ENCODE measurements around the gene ME2.

Gene ME2

GRCh38 chr18:50861617-50862016 lies 17.3 kb upstream of the ME2 start:
- no peak overlapping the region for H3K4me3 ChIP-seq (ENCODE audit: low read depth, low read length)
- TF ChIP-seq, protein P1, sequence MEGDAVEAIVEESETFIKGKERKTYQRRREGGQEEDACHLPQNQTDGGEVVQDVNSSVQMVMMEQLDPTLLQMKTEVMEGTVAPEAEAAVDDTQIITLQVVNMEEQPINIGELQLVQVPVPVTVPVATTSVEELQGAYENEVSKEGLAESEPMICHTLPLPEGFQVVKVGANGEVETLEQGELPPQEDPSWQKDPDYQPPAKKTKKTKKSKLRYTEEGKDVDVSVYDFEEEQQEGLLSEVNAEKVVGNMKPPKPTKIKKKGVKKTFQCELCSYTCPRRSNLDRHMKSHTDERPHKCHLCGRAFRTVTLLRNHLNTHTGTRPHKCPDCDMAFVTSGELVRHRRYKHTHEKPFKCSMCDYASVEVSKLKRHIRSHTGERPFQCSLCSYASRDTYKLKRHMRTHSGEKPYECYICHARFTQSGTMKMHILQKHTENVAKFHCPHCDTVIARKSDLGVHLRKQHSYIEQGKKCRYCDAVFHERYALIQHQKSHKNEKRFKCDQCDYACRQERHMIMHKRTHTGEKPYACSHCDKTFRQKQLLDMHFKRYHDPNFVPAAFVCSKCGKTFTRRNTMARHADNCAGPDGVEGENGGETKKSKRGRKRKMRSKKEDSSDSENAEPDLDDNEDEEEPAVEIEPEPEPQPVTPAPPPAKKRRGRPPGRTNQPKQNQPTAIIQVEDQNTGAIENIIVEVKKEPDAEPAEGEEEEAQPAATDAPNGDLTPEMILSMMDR (IDR thresholded peaks at IDR 0.05; ENCODE audit: low read depth, low read length), result no peak

- TF ChIP-seq, protein P1 (IDR thresholded peaks at IDR 0.05; ENCODE audit: low read depth, low read length), result no peak
- H3K4me3 ChIP-seq (ENCODE audit: low read depth, low read length), result no peak overlapping the region
Observed at GRCh38 chr18:50862401-50862800, 16.5 kb upstream of the ME2 start.

DNA sequence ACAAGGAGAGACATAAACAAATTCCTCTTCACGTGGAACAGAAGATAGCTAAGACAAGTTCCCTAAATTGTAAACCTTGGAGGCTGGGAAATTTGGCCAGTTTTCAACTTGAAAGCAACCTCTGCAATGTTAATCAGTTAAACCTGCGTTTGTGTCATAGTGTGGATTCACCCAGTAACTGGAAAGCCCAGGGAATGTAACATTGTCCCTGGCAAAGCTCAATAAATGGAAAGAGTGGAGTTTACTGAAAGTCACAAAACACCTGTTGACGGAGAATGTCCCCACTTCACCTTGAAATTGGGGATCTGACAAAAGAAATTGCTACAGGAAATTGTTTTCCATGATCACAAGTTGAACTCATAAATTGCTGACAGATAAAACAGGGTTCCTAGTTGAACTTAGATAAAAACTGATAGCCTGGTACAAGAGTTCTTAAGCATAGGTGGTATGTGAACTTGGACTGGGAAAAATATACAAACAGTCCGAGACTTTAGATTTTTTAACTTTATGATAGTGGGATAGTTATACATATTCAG lies 15.0 kb upstream of the ME2 start:
- H3K4me3 ChIP-seq (ENCODE audit: low read depth, low read length), result no peak overlapping the region
- TF ChIP-seq, protein P1 (IDR thresholded peaks at IDR 0.05; ENCODE audit: low read depth, low read length), result no peak

DNA sequence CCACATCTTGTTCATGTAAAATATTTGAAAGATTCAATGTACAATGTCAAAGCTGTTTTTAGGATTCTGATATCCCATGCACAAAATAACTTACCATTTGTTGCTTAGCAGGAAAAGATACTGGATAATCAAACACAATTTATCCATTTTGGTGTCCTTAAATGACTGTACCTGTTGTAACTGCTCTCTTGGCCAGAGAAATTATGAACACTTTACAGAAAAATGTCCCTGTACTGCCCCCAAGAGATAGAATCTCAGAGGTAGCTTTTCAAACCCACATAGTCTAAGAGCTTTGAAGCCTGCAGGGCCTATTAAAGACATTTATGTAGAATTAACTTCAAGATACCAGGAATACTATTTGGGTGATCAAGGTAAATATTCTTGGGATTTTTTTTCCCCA lies 12.2 kb upstream of the ME2 start:
- no peak overlapping the region for H3K4me3 ChIP-seq (ENCODE audit: low read depth, low read length)
- TF ChIP-seq, protein P1 (IDR thresholded peaks at IDR 0.05; ENCODE audit: low read depth, low read length), result no peak

- TF ChIP-seq, protein P1 (IDR thresholded peaks at IDR 0.05; ENCODE audit: low read depth, low read length), result no peak
- H3K4me3 ChIP-seq (ENCODE audit: low read depth, low read length), result no peak overlapping the region
Observed at GRCh38 chr18:50869150-50869549, 9.8 kb upstream of the ME2 start.

DNA sequence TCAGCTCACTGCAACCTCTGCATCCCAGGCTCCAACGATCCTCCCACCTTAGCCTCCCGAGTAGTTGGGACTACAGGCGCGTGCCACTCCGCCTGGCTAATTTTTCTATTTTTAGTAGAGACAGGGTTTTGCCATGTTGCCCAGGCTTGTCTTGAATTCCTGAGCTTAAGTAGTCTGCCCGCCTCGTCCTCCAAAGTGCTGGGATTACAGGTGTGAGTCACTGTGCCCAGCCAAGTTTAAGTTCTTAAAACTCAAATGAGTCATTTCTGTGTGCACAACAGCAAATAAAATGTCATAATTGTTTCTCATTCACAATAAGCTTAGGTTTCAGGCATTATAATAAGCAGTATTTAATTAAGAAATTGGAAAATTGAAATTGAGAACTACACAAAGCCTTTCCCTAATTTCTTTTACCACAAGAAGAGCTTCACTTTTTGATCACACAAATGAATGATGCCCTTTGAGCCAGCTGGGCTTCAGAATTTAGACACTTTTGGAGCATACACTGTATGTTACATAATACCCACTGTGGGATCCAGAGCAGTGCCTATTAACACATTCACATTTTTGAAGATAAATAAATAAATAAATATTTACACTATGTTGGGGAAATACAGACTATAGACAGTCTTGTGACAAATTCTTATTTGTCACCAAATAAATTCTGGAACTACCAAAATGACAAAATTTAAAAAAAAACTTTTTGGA lies 8.6 kb upstream of the ME2 start:
- TF ChIP-seq, protein P1 (IDR thresholded peaks at IDR 0.05; ENCODE audit: low read depth, low read length), result no peak
- H3K4me3 ChIP-seq (ENCODE audit: low read depth, low read length), result no peak overlapping the region

- H3K4me3 ChIP-seq (ENCODE audit: low read depth, low read length), result no peak overlapping the region
- TF ChIP-seq, protein P1 (IDR thresholded peaks at IDR 0.05; ENCODE audit: low read depth, low read length), result no peak
Observed at GRCh38 chr18:50871846-50872245, 7.1 kb upstream of the ME2 start.
